HG03520 (cell line): Measurements from ENCODE around the gene TMLHE.
A peak's percentile ranks its signal among the peaks of the same experiment; 100 is the strongest.
"Not testable (repeated sequence)": the region's sequence is repeated elsewhere in the genome, so short reads cannot be mapped to it uniquely, and the experiment has no call there.

ENCODE experiments used
- ATAC-seq: cut with Tn5 transposase; IDR thresholded peaks from one replicate; pipeline ENCODE4 v1.9.1; 2021; ENCODE audit warnings: mild to moderate bottlenecking, moderate library complexity; ENCODE audit not compliant: unreplicated experiment

TMLHE gene

GRCh38 chrX:155505296-155505695 is 107.5 kb downstream of the TMLHE start:
- ATAC-seq = no peak

- ATAC-seq = not testable (repeated sequence)
Observed at GRCh38 chrX:155495134-155495533, 117.6 kb downstream of the TMLHE start.

GRCh38 chrX:155491421-155491820 is 121.3 kb downstream of the TMLHE start:
- ATAC-seq = not testable (repeated sequence)

- ATAC-seq = not testable (repeated sequence)
Observed at GRCh38 chrX:155477136-155477535, 135.6 kb downstream of the TMLHE start.

GRCh38 chrX:155466269-155466938 is 146.3 kb downstream of the TMLHE start:
- not testable (repeated sequence) for ATAC-seq

- ATAC-seq = not testable (repeated sequence)
Observed at GRCh38 chrX:155460501-155460900, 152.3 kb downstream of the TMLHE start.

GRCh38 chrX:155458471-155458870 is 154.3 kb downstream of the TMLHE start, which contains the start of gene F8A3:
Gene F8A3, minus strand, starts transcription at chrX:155458620. Its CDS starts 20 bp downstream, at chrX:155458600.
- peak; percentile 54 for ATAC-seq

- peak; percentile 39 for ATAC-seq
Observed at GRCh38 chrX:155457761-155458447, 154.8 kb downstream of the TMLHE start.

GRCh38 chrX:155441097-155441496 is 171.7 kb downstream of the TMLHE start:
- no peak for ATAC-seq
